Measurements from ENCODE around the gene GALNT2. TPM values are rescaled to one million over a fixed set of nuclear protein-coding genes. Genes with fewer than 3 reads are reported as not detected.

The GALNT2 gene
- polyA plus RNA-seq, 1 of the 3 experiments (the other 2 are of a cell fraction): 118 TPM

- TF ChIP-seq CHD2 (IDR thresholded peaks at IDR 0.05; ENCODE audit: low read length, partially characterized antibody): no peak
- no peak for TF ChIP-seq MXI1 (IDR thresholded peaks at IDR 0.05; ENCODE audit: low read depth, low read length)
- TF ChIP-seq RXRA (IDR thresholded peaks at IDR 0.05; ENCODE audit: borderline replicate concordance, low read depth): no peak
- TF ChIP-seq IRF3 (IDR thresholded peaks at IDR 0.05; ENCODE audit: low read depth, low read length): no peak
- TF ChIP-seq SMC3 (IDR thresholded peaks at IDR 0.05; ENCODE audit: low read depth, low read length): no peak
- no peak for TF ChIP-seq GATA2 (CRISPR knock-in tag; IDR thresholded peaks at IDR 0.05)
- no peak for TF ChIP-seq FOXJ3 (CRISPR knock-in tag; IDR thresholded peaks at IDR 0.05)
- no peak for TF ChIP-seq USF1 (IDR thresholded peaks at IDR 0.05; ENCODE audit: borderline replicate concordance, low read depth)
- TF ChIP-seq NRF1 (IDR thresholded peaks at IDR 0.05; ENCODE audit: low read depth, low read length): no peak
- TF ChIP-seq ELF1 (IDR thresholded peaks at IDR 0.05): no peak
- no peak for TF ChIP-seq TAF1 (IDR thresholded peaks at IDR 0.05; ENCODE audit: borderline replicate concordance, low read depth, low read length)
- no peak for TF ChIP-seq CTCF (IDR thresholded peaks at IDR 0.05)
- no peak for TF ChIP-seq FOXM1 (IDR thresholded peaks at IDR 0.05; ENCODE audit: low read depth)
- POLR2A ChIA-PET: no interaction called here
- Histone ChIP-seq H4K20me1 (ENCODE audit: insufficient read depth) (no peaks in the 10 kb centered on the region), H3K27me3 (ENCODE audit: insufficient read depth) (no peaks in the 10 kb centered on the region), H3K9ac (no peak overlapping the region), H3K9me3 (no peaks in the 10 kb centered on the region), H3K4me3 (ENCODE audit: low read depth in 2 of 2, low read length in 1 of 2) (no peak overlapping the region), H3K79me2 (ENCODE audit: insufficient read depth) (no peaks in the 10 kb centered on the region), H3K4me2 (no peak overlapping the region), H2AFZ (ENCODE audit: low read depth) (no peak overlapping the region), H3K27ac (ENCODE audit: low read depth in 2 of 2, low read length in 1 of 2) (no peak overlapping the region), H3K9me2 (no peaks in the 10 kb centered on the region), H3F3A (replicated peaks; ENCODE audit: insufficient read depth) (no peaks in the 10 kb centered on the region), H3K4me1 (ENCODE audit: control insufficient read depth in 1 of 2, insufficient read depth in 2 of 2, low read depth in 1 of 2, low read length in 1 of 2) (peaks cover 0 to 9% of the 10 kb centered on the region in 2 experiments; a peak in 1 of 4 replicates), H3K36me3 (replicated peaks in 1 of 2; ENCODE audit: control insufficient read depth in 1 of 2, insufficient read depth in 2 of 2, low read length in 1 of 2) (no peaks in the 10 kb centered on the region)
- DNase-seq: no peak
- WGBS (ENCODE audit: low lambda C conversion rate): 87% methylated on average over 9 of the region's 9 CpGs
- CTCF ChIA-PET: no interaction called here
Observed at GRCh38 chr1:230321341-230321740, 254.3 kb downstream of the GALNT2 start.

GRCh38 chr1:230321741-230322420 lies 254.8 kb downstream of the GALNT2 start:
- DNase-seq: no peak
- H3K27me3 ChIP-seq (ENCODE audit: insufficient read depth): no peaks in the 10 kb centered on the region
- no peak overlapping the region for H3K27ac ChIP-seq (ENCODE audit: low read depth in 2 of 2, low read length in 1 of 2)
- H3K9me2 ChIP-seq: no peaks in the 10 kb centered on the region
- H3K4me2 ChIP-seq: no peak overlapping the region
- ChIA-PET POLR2A (no interaction called here), CTCF (no interaction called here)
- H4K20me1 ChIP-seq (ENCODE audit: insufficient read depth): no peaks in the 10 kb centered on the region
- TF ChIP-seq RXRA (IDR thresholded peaks at IDR 0.05; ENCODE audit: borderline replicate concordance, low read depth) (no peak), TEAD4 (IDR thresholded peaks at IDR 0.05; ENCODE audit: borderline replicate concordance, insufficient read depth) (no peak), YY1 (IDR thresholded peaks at IDR 0.05; ENCODE audit: low read depth) (no peak), ELF1 (IDR thresholded peaks at IDR 0.05) (no peak), USF1 (IDR thresholded peaks at IDR 0.05; ENCODE audit: borderline replicate concordance, low read depth) (no peak), EZH2phosphoT487 (IDR thresholded peaks at IDR 0.05; ENCODE audit: borderline replicate concordance, low read depth) (no peak), POLR2AphosphoS5 (IDR thresholded peaks at IDR 0.05; ENCODE audit: low read depth, low read length) (no peak), TCF12 (IDR thresholded peaks at IDR 0.05) (no peak), PBX3 (IDR thresholded peaks at IDR 0.05) (no peak), MEF2A (IDR thresholded peaks at IDR 0.05; ENCODE audit: borderline replicate concordance, low read depth) (no peak), RFX5 (IDR thresholded peaks at IDR 0.05; ENCODE audit: low read length) (no peak)
- no peaks in the 10 kb centered on the region for H3K79me2 ChIP-seq (ENCODE audit: insufficient read depth)
- no peak overlapping the region for H2AFZ ChIP-seq (ENCODE audit: low read depth)
- H3K36me3 ChIP-seq (replicated peaks in 1 of 2; ENCODE audit: control insufficient read depth in 1 of 2, insufficient read depth in 2 of 2, low read length in 1 of 2): no peaks in the 10 kb centered on the region
- H3K9ac ChIP-seq: no peak overlapping the region
- H3F3A ChIP-seq (replicated peaks; ENCODE audit: insufficient read depth): no peaks in the 10 kb centered on the region
- H3K4me1 ChIP-seq (ENCODE audit: control insufficient read depth in 1 of 2, insufficient read depth in 2 of 2, low read depth in 1 of 2, low read length in 1 of 2): peaks cover 0 to 9% of the 10 kb centered on the region in 2 experiments; a peak in 1 of 4 replicates
- H3K9me3 ChIP-seq: no peaks in the 10 kb centered on the region
- WGBS (ENCODE audit: low lambda C conversion rate): 59% methylated on average over 18 of the region's 18 CpGs
- H3K4me3 ChIP-seq (ENCODE audit: low read depth in 2 of 2, low read length in 1 of 2): no peak overlapping the region
